AG09319 (cell line): ENCODE data around the gene PRICKLE2.

Experiments
- DNase-seq: peaks from one replicate; pipeline ENCODE4 v3.0.0-alpha.2; 2010; ENCODE audit warnings: low read depth; ENCODE audit errors: extremely low read depth
- TF ChIP-seq, protein P1 (sequence below): IDR thresholded peaks from 2 replicates; pipeline ENCODE4 v1.5.1; 2011; ENCODE audit warnings: low read depth, mild to moderate bottlenecking, inconsistent platforms, low read length, moderate library complexity

Gene PRICKLE2

DNA sequence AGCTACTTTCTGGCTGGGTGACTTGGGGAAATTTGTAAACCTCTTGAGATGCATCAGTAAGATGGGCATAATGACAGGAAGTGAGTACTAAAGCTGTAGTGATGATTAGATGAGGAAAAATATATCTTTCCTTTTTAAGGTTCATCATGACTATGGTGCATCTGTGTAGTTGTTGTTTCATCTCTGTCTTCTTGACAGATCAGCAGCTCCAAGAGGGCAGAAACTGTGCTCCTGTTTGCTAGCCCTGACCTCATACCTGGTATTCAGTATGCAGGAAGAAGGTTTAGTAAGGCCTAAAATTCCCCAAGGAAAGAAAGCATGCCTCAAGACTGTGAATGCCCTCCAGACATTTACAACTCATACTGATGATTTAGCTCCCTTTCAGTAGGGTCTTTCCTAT is 119.5 kb downstream of the PRICKLE2 start:
- no peak for DNase-seq
- TF ChIP-seq, protein P1, sequence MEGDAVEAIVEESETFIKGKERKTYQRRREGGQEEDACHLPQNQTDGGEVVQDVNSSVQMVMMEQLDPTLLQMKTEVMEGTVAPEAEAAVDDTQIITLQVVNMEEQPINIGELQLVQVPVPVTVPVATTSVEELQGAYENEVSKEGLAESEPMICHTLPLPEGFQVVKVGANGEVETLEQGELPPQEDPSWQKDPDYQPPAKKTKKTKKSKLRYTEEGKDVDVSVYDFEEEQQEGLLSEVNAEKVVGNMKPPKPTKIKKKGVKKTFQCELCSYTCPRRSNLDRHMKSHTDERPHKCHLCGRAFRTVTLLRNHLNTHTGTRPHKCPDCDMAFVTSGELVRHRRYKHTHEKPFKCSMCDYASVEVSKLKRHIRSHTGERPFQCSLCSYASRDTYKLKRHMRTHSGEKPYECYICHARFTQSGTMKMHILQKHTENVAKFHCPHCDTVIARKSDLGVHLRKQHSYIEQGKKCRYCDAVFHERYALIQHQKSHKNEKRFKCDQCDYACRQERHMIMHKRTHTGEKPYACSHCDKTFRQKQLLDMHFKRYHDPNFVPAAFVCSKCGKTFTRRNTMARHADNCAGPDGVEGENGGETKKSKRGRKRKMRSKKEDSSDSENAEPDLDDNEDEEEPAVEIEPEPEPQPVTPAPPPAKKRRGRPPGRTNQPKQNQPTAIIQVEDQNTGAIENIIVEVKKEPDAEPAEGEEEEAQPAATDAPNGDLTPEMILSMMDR, result no peak

DNA sequence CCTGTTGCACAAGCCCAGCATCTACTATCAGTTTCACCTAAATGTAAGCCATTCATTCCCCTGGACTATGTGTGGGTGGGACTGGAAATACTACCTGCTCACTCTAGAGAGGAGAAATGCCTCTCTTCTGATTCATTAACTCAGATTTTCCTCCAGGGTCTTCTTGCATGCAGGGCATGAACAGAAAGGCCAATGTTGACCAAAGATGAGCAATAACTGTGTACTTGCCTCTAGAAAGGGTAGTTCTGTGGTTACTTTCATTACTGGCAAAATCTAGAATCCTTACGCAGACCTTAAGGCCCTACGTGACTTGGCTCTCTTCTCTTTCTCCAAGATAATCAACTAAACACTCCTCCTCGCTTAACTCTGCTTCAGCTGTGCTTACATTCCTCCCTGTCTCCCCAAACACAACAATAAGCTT is 120.6 kb downstream of the PRICKLE2 start:
- TF ChIP-seq, protein P1, result no peak
- DNase-seq, result no peak

DNA sequence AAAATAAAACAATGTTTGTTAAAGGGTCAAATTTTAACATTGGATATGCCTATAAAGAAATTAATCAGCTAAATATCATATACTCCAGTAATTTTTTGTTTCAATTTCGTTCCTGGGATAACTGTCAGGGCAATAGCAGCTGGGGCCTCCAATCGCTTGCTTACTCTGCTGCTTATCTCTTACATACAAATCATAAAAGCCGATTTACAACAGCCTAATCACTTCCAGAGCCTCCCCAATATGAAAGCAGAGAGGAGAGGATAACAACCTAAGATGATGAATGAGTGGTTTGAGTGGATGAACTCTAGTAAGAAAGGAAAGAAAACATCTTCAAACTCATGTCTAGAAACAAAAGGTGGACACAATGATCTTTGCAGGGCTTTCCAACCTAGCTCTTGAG is 121.3 kb downstream of the PRICKLE2 start:
- TF ChIP-seq, protein P1, result no peak
- no peak for DNase-seq

DNA sequence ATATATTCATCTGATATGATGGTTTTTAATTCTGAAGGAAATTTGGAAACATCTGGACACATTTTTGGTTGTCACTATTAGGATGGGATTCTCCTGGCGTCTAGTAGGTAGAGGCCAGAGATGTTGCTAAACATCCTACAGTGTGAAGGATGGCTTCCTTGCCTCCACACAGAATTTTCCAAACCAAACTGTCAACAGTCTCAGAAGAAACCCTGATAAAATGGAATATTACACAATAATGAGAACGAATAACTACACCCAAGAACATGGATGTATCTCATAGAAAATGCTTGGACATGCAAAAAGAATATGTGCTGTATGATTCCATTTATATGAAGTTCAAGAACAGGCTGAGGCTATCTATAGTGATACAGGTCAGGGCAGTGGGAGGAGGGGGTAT is 122.1 kb downstream of the PRICKLE2 start:
- TF ChIP-seq, protein P1, result no peak
- DNase-seq, result no peak

DNA sequence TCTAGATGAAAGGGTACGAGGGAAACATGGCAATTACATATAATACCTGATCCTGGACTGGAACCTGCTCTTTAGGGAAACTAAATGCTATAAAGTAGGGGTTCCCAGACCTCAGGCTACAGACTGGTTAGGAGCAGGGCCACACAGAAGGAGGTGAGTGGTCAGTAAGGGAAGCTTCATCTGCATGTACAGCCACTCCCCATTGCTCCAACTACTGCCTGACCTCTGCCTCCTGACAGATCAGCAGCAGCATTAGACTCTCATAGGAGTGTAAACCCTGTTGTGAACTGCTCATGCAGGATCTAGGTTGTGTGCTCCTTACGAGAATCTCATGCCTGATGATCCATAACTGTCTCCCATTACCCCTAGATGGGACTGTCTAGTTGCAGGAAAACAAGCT is 123.1 kb downstream of the PRICKLE2 start:
- TF ChIP-seq, protein P1, result no peak
- DNase-seq, result no peak

DNA sequence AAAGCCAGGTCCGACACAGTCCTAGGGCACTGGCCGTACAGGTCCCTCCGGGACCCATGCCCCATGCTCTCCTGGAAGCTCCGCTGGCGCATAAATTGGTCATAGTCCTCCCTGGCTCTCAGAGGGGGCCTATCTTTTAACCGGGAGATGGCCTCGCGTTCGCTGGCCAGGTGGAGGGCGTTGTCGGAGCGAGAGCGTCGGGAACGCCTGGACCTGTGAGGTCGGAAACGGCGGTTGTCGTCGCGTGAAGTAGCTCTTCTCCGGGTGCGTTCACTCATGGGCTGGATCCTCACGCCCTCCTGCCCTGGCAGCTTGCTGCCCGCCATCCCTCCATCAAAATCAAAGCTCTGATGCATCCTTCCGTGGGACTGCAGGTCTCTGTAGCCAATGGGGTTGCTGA is 126.0 kb downstream of the PRICKLE2 start:
- no peak for DNase-seq
- TF ChIP-seq, protein P1, result no peak

DNA sequence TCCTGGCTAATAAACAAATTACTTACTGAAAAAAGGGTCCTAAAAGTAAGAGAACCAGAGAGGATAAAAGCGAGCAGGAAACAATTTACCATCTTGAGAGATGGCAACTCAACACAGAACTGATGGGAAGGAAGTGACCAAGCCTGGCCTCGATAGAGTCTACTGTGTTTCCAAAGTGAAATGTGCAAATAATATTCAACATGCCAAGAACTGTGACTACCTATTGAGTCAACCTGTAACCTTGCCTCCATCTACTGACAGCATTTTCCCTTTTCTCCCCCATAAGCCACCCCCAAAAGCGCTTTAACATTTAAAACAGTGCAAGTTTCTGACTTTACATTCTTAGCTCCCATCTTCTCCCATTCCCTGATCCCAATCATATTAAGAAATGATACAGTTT is 126.6 kb downstream of the PRICKLE2 start:
- TF ChIP-seq, protein P1, result no peak
- DNase-seq, result no peak

DNA sequence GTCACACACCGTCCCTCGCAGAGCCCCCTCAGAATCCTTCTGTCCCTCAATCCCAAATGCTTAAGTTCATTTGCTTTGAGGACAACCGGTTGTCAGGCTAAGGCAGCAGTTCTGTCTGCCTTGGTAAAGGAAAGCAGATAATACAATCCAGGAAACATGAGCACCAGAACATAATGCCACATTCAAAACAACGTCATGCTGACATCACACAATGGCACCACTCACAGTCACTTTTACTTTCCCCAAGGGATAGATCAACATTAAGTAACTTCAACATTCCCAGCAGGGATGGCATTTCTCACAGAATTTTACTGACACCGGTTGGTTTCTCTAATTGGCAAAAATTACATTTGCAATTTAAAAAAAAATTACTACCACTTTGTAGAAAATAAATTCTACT is 127.3 kb downstream of the PRICKLE2 start:
- TF ChIP-seq, protein P1, result no peak
- DNase-seq, result no peak
